Endothelial cell of umbilical vein (primary cell): ENCODE measurements around the gene PRR36. TPM values are rescaled to one million over a fixed set of nuclear protein-coding genes. Genes with fewer than 3 reads are reported as not detected.

Source experiments
- BruUV-seq: library from RNA; stranded (reverse); fragments of 400-500 nt; replicated peaks from 2 replicates; lab custom pipeline; 2021; lab: Mats Ljungman, UMichigan
- CTCF ChIA-PET: fragments of 300-600, 350-600 bp; sonication (Branson Sonifier 250); formaldehyde crosslinking; loops from one replicate; lab custom pipeline; 2021; ENCODE audit warnings: antibody characterized with exemption, inconsistent platforms; lab: Charles Lee
- POLR2A ChIA-PET: fragments of 300-600, 350-600 bp; sonication (Branson Sonifier 250); formaldehyde crosslinking; loops from one replicate; lab custom pipeline; 2021; ENCODE audit warnings: antibody characterized with exemption, inconsistent platforms; lab: Charles Lee
- DNase-seq: peaks from one replicate; pipeline ENCODE4 v3.0.0-alpha.2; 2011; ENCODE audit warnings: low read depth, low spot score
- FAIRE-seq: peaks from 2 replicates; lab custom pipeline; 2011; peaks lifted over from hg19 to GRCh38; lab: Jason Lieb, UNC
- H2AFZ ChIP-seq: 2 replicates; pipeline ENCODE4 v1.6.0; 2012; ENCODE audit warnings: low read depth, low read length, control low read depth, inconsistent platforms
- H3K27ac ChIP-seq: 2 replicates; pipeline ENCODE4 v1.5.1; 2011; ENCODE audit warnings: low read depth, mild to moderate bottlenecking, control low read depth, low read length, moderate library complexity; ENCODE audit not compliant: insufficient read depth
- H3K27me3 ChIP-seq, 2 experiments: 2 replicates each; pipeline versions ENCODE4 v1.6.0 to v1.6.1; 2011; ENCODE audit warnings: low read length in 2 of 2, mixed read lengths in 1 of 2; ENCODE audit not compliant: control insufficient read depth in 2 of 2, insufficient read depth in 2 of 2
- H3K36me3 ChIP-seq, 2 experiments: 2 replicates in 1 of 2; 3 replicates in 1 of 2; pipeline ENCODE4 v1.5.1; 2011; ENCODE audit warnings: low read length in 2 of 2, mild to moderate bottlenecking in 1 of 2, moderate library complexity in 1 of 2; ENCODE audit not compliant: control insufficient read depth in 2 of 2, insufficient read depth in 2 of 2; ENCODE audit errors: extremely low read depth in 1 of 2
- H3K4me1 ChIP-seq: 3 replicates; pipeline ENCODE4 v1.5.1; 2011; ENCODE audit warnings: mild to moderate bottlenecking, low read length; ENCODE audit not compliant: control insufficient read depth, insufficient read depth; ENCODE audit errors: extremely low read depth
- H3K4me2 ChIP-seq: 2 replicates; pipeline ENCODE4 v1.6.1; 2011; ENCODE audit warnings: low read length, control low read depth, mixed read lengths; ENCODE audit not compliant: insufficient read depth
- H3K4me3 ChIP-seq, 3 experiments: fragments of 200-600 bp in 1 of 3; sonication (generic), shearing (Covaris generic) in 1 of 3; replicated peaks in 1 of 3; 2 replicates each; pipeline ENCODE4 v1.5.1; 2011 to 2016; ENCODE audit warnings: control low read depth in 3 of 3, low read length in 3 of 3, mild to moderate bottlenecking in 2 of 3, inconsistent platforms in 1 of 3, low read depth in 1 of 3, moderate library complexity in 1 of 3; ENCODE audit not compliant: insufficient read depth in 1 of 3
- H3K79me2 ChIP-seq: 2 replicates; pipeline ENCODE4 v1.6.0; 2012; ENCODE audit warnings: low read length, inconsistent platforms; ENCODE audit not compliant: control insufficient read depth, insufficient read depth
- H3K9ac ChIP-seq: replicated peaks from 2 replicates; pipeline ENCODE3; 2011; ENCODE audit warnings: low read length, control low read depth; ENCODE audit not compliant: insufficient read depth; ENCODE audit errors: extremely low read depth
- H3K9me1 ChIP-seq: replicated peaks from 3 replicates; pipeline ENCODE4 v1.6.0; 2011; ENCODE audit warnings: mild to moderate bottlenecking, low read length; ENCODE audit not compliant: control insufficient read depth, insufficient read depth; ENCODE audit errors: extremely low read depth
- H3K9me3 ChIP-seq: replicated peaks from 2 replicates; pipeline ENCODE4 v1.5.1; 2012; ENCODE audit warnings: low read length, inconsistent platforms; ENCODE audit not compliant: control insufficient read depth, insufficient read depth
- H4K20me1 ChIP-seq: replicated peaks from 2 replicates; pipeline ENCODE3; 2011; ENCODE audit warnings: mild to moderate bottlenecking, low read length; ENCODE audit not compliant: control insufficient read depth, insufficient read depth; ENCODE audit errors: extremely low read depth
- EZH2 ChIP-seq: IDR thresholded peaks from 2 replicates; pipeline ENCODE4 v1.6.1; 2012; ENCODE audit warnings: borderline replicate concordance, low read depth, mild to moderate bottlenecking, moderate library complexity, low read length, inconsistent platforms; ENCODE audit not compliant: severe bottlenecking
- POLR2AphosphoS5 ChIP-seq: IDR thresholded peaks from 2 replicates; pipeline ENCODE4 v1.6.1; 2012; ENCODE audit warnings: low read depth, mild to moderate bottlenecking, control low read depth, low read length, moderate library complexity; ENCODE audit not compliant: insufficient read depth
- dilution Hi-C: fragments of 300-500 bp; cut with MboI; formaldehyde crosslinking; loops from one replicate; pipeline ENCODE4 v1.15.0; 2019; ENCODE audit warnings: low sequenced_read_pairs; ENCODE audit not compliant: extremely low pct_ligation_motif_present
- intact Hi-C: fragments of 100-400 bp; cut with micrococcal nuclease; formaldehyde crosslinking; loops from one replicate; pipeline ENCODE4 v1.10.0; 2022
- polyA plus RNA-seq, 4 experiments: library from polyadenylated mRNA; depleted of rRNA in 3 of 4; stranded (reverse) in 3 of 4; unstranded in 1 of 4; fragments of >200 nt; gene quantifications; 2 replicates each; pipeline versions ENCODE4 v1.2.1 to v1.2.3, GENCODE V29; 2011 to 2012; ENCODE audit warnings: missing spikeins in 1 of 4
- total RNA-seq: library from RNA; stranded (reverse); gene quantifications from 2 replicates; pipeline ENCODE4 v1.2.3, GENCODE V29; 2021
- TF ChIP-seq, protein P1 (sequence below), 2 donors: IDR thresholded peaks; 1 replicate in 1 of 2; 2 replicates in 1 of 2; pipeline ENCODE4 v1.5.1; 2011; ENCODE audit warnings: low read length in 2 of 2, mild to moderate bottlenecking in 2 of 2, moderate library complexity in 2 of 2, control low read depth in 1 of 2, inconsistent platforms in 1 of 2, low read depth in 1 of 2; ENCODE audit not compliant: insufficient read depth in 1 of 2; ENCODE audit errors: extremely low read depth in 1 of 2

Gene PRR36
- total and polyA plus RNA-seq, 2 donors (not counting 3 experiments of a cell fraction or from before 2014, with no cell fraction given): not detected

DNA sequence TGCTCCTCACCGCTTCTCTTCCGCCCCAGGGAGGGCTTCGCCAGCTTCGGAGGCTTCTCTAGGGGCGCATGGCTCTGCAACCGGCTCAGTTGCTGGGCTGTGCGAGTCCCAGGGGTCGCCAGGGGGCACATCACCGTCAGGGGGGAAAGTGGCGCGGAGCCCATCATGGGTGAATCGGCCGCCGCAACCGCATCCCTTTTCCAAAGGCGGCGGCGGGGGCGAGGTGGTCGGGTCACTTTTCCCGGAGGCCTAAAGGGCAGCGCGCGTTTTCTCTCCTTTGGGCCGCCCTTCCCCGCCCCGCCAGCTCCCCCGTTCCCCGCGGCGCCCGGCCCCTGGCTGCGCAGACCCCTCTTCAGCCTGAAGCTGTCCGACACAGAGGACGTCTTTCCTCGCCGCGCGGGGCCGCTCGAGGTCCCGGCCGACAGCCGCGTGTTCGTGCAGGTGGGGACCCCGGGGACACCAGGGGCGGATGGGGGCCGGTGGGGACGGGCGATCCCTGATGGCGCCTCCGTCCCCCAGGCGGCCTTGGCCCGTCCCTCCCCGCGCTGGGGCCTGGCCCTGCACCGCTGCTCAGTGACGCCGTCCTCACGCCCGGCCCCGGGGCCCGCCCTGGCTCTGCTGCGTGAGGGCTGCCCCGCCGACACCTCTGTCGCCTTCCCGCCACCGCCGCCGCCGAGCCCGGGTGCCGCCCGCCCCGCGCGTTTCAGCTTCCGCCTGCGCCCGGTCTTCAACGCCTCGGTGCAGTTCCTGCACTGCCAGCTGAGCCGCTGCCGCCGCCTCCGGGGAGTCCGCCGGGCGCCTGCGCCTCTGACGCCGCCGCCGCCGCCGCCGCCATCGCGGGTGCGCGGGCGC, 42.1 kb upstream of the PRR36 start:
- Histone ChIP-seq H3K36me3 (peaks cover 0 to 9% of the 10 kb centered on the region in 2 experiments), H3K4me2 (peak overlapping the region; percentile 44), H3K79me2 (no peaks in the 10 kb centered on the region), H3K9me3 (no peaks in the 10 kb centered on the region), H3K4me3 (peak overlapping the region in 1 of 3 experiments; percentile 24), H3K9me1 (no peaks in the 10 kb centered on the region), H3K27ac (no peak overlapping the region), H4K20me1 (no peaks in the 10 kb centered on the region), H3K27me3 (peaks cover 18 to 31% of the 10 kb centered on the region in 2 experiments), H3K4me1 (peaks cover 17% of the 10 kb centered on the region), H2AFZ (peak overlapping the region; percentile 46), H3K9ac (no peak overlapping the region)
- ChIA-PET POLR2A (no interaction called here), CTCF (interaction anchor here (0.7 to 2.4 kb wide), 8 partner anchors 13 to 348 kb away, joined by 3 to 11 read pairs (median 5); partner anchors contain the start of gene MAP2K7)
- no peak for FAIRE-seq
- TF ChIP-seq, protein P1, sequence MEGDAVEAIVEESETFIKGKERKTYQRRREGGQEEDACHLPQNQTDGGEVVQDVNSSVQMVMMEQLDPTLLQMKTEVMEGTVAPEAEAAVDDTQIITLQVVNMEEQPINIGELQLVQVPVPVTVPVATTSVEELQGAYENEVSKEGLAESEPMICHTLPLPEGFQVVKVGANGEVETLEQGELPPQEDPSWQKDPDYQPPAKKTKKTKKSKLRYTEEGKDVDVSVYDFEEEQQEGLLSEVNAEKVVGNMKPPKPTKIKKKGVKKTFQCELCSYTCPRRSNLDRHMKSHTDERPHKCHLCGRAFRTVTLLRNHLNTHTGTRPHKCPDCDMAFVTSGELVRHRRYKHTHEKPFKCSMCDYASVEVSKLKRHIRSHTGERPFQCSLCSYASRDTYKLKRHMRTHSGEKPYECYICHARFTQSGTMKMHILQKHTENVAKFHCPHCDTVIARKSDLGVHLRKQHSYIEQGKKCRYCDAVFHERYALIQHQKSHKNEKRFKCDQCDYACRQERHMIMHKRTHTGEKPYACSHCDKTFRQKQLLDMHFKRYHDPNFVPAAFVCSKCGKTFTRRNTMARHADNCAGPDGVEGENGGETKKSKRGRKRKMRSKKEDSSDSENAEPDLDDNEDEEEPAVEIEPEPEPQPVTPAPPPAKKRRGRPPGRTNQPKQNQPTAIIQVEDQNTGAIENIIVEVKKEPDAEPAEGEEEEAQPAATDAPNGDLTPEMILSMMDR (IDR thresholded peaks at IDR 0.05; ENCODE audit: extremely low read depth in 1 of 2, insufficient read depth in 1 of 2, low read depth in 1 of 2, low read length in 2 of 2): peak in 1 of 2 donors; percentile 3
- TF ChIP-seq POLR2AphosphoS5 (no peak), EZH2 (peak; percentile 94)
- no peak for DNase-seq
- intact Hi-C loops: no loop called here
- dilution Hi-C loops: no loop called here
- no TSS peak for BruUV-seq
